ENCODE results near the gene CEACAM21. TPM values are rescaled to one million over a fixed set of nuclear protein-coding genes. Genes with fewer than 3 reads are reported as not detected.
A peak's percentile ranks its signal among the peaks of the same experiment; 100 is the strongest.

Gene CEACAM21
- polyA plus RNA-seq, 2 of the 4 experiments (the other 2 are of a cell fraction), result not detected

GRCh38 chr19:41541990-41542584 is 33.9 kb upstream of the CEACAM21 start:
- H3K4me1 ChIP-seq, result no peaks in the 10 kb centered on the region
- ATAC-seq (peak; percentile 44 to 69; a peak in 4 of 6 replicates), FAIRE-seq (no peak), DNase-seq (ENCODE audit: low read depth in 1 of 2, low spot score in 1 of 2) (peak; percentile 69 to 73)
- H3K9me3 ChIP-seq, result peaks cover 6% of the 10 kb centered on the region; the same call in 1 of the 3 replicates
- no peak overlapping the region for H3K4me2 ChIP-seq
- H3K27ac ChIP-seq, result no peak overlapping the region
- 41% methylated on average over 13 of the region's 13 CpGs for WGBS (ENCODE audit: missing lambda C conversion rate)
- ChIA-PET POLR2A (no interaction called here), CTCF (interaction anchor here (0.7 to 15.7 kb wide), 15 partner anchors 10 to 165 kb away, joined by 3 to 169 read pairs (median 4); no protein-coding TSS in a partner anchor)
- no peak overlapping the region for H3K4me3 ChIP-seq
- TF ChIP-seq RAD21 (conservative IDR thresholded peaks at IDR 0.05 in 1 of 2, IDR thresholded peaks at IDR 0.05 in 1 of 2) (peak; percentile 33 to 54; a peak in 4 of 5 replicates), ATOH8 (CRISPR knock-in tag; IDR thresholded peaks at IDR 0.05; ENCODE audit: low read depth) (no peak), CTCF (IDR thresholded peaks at IDR 0.05) (peak; percentile 88), SMC3 (IDR thresholded peaks at IDR 0.05) (peak; percentile 46; the same call in 2 of the 3 replicates), MAFK (IDR thresholded peaks at IDR 0.05; ENCODE audit: partially characterized antibody) (peak; percentile 93)

- H3K4me1 ChIP-seq, result no peaks in the 10 kb centered on the region
- ChIA-PET CTCF (interaction anchor here (0.7 to 15.7 kb wide), 16 partner anchors 10 to 164 kb away, joined by 3 to 169 read pairs (median 4); no protein-coding TSS in a partner anchor), POLR2A (no interaction called here)
- FAIRE-seq (no peak), DNase-seq (ENCODE audit: low read depth in 1 of 2, low spot score in 1 of 2) (no peak), ATAC-seq (no peak)
- no peak overlapping the region for H3K4me2 ChIP-seq
- no peak overlapping the region for H3K4me3 ChIP-seq
- peaks cover 6% of the 10 kb centered on the region; the same call in 1 of the 3 replicates for H3K9me3 ChIP-seq
- TF ChIP-seq ELK1 (IDR thresholded peaks at IDR 0.05; ENCODE audit: low read depth, low read length), result no peak
- WGBS (ENCODE audit: missing lambda C conversion rate), result 46% methylated on average over 4 of the region's 4 CpGs
- H3K27ac ChIP-seq, result no peak overlapping the region
Measured at GRCh38 chr19:41542622-41543021, 33.3 kb upstream of the CEACAM21 start.

DNA sequence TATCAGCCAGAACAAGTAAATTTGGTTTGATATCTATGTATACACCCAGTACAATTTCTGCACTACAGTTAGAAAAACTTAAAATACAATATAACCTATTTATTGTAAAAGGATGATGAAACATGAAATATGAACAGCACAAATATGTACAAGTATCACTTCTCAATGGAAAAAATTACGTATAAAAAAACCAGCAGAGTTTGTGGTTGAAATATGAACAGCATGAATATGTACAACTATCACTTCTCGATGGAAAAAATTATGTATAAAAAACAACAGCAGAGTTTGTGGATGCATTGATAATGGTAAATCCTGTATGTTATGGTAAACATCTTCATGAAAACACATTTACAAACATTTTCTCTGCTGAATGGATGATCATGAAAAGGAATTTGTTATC is 32.4 kb upstream of the CEACAM21 start:
- ChIA-PET CTCF (interaction anchor here (1.6 to 15.7 kb wide), 6 partner anchors 11 to 95 kb away, joined by 4 to 169 read pairs (median 7); no protein-coding TSS in a partner anchor), POLR2A (no interaction called here)
- ATAC-seq (no peak), FAIRE-seq (peak; percentile 98), DNase-seq (ENCODE audit: low read depth in 1 of 2, low spot score in 1 of 2) (no peak)
- WGBS (ENCODE audit: missing lambda C conversion rate), result 51% methylated on average over 2 of the region's 2 CpGs
- H3K4me3 ChIP-seq, result no peak overlapping the region
- no peak overlapping the region for H3K27ac ChIP-seq
- no peak overlapping the region for H3K4me2 ChIP-seq
- H3K4me1 ChIP-seq, result no peaks in the 10 kb centered on the region
- TF ChIP-seq NFE2L2 (conservative IDR thresholded peaks at IDR 0.05; ENCODE audit: low read length), result no peak
- no peak for TF ChIP-seq ZNF302 (CRISPR knock-in tag; IDR thresholded peaks at IDR 0.05)
- TF ChIP-seq ESRRA (IDR thresholded peaks at IDR 0.05; ENCODE audit: borderline replicate concordance, low read length), result no peak
- H3K9me3 ChIP-seq, result no peaks in the 10 kb centered on the region

DNA sequence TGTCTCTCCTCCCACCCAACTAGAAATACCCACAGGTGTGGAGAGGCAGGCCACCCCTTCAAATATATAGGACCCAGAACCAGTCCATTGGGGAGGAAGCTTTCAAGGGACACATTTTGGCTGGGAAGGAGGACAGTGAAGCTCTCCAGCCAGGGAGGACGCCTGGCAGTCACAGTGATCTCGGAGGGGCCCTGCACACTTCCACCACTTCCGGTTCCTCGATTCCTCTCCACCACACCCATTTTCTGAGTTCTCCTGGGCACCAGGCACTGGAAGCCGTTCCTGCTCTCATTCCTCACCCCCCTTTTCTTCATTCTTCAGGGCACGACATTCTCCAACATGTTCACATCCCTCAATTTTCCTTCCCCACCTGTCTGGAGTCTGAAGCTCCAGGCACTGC is 30.4 kb upstream of the CEACAM21 start:
- ChIA-PET POLR2A (no interaction called here), CTCF (interaction anchor here (0.6 to 15.7 kb wide), 9 partner anchors 13 to 268 kb away, joined by 3 to 169 read pairs (median 5); no protein-coding TSS in a partner anchor)
- FAIRE-seq, result no peak
- ATAC-seq, result peak in 1 of 2 experiments; percentile 16; a peak in 2 of 6 replicates
- WGBS (ENCODE audit: missing lambda C conversion rate), result 31% methylated on average over 6 of the region's 6 CpGs
- Histone ChIP-seq H3K4me3 (no peak overlapping the region), H3K27ac (no peak overlapping the region), H3K4me1 (no peaks in the 10 kb centered on the region), H3K4me2 (no peak overlapping the region), H3K9me3 (no peaks in the 10 kb centered on the region)
- no peak for DNase-seq (ENCODE audit: low read depth in 1 of 2, low spot score in 1 of 2)
- no peak for TF ChIP-seq NPAS2 (CRISPR knock-in tag; IDR thresholded peaks at IDR 0.05; ENCODE audit: borderline replicate concordance)
- no peak for TF ChIP-seq ESRRA (IDR thresholded peaks at IDR 0.05; ENCODE audit: borderline replicate concordance, low read length)
- TF ChIP-seq TFCP2L1 (CRISPR knock-in tag; IDR thresholded peaks at IDR 0.05), result no peak
- TF ChIP-seq BCL3 (IDR thresholded peaks at IDR 0.05), result no peak
- TF ChIP-seq, protein P1, sequence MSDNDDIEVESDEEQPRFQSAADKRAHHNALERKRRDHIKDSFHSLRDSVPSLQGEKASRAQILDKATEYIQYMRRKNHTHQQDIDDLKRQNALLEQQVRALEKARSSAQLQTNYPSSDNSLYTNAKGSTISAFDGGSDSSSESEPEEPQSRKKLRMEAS (IDR thresholded peaks at IDR 0.05), result no peak
- no peak for TF ChIP-seq ZNF302 (CRISPR knock-in tag; IDR thresholded peaks at IDR 0.05)
- TF ChIP-seq NFE2L2 (conservative IDR thresholded peaks at IDR 0.05; ENCODE audit: low read length), result no peak
- TF ChIP-seq HOXA7 (CRISPR knock-in tag; IDR thresholded peaks at IDR 0.05), result no peak
- TF ChIP-seq ZFP36 (IDR thresholded peaks at IDR 0.05; ENCODE audit: borderline replicate concordance, partially characterized antibody), result no peak

Data from A549 (cell line).